ENCODE measurements around the gene ROBO4. TPM values are rescaled to one million over a fixed set of nuclear protein-coding genes. Genes with fewer than 3 reads are reported as not detected.

The ROBO4 gene
- total and polyA plus RNA-seq, 10 donors: 6.7 to 246 (median 144) TPM

DNA sequence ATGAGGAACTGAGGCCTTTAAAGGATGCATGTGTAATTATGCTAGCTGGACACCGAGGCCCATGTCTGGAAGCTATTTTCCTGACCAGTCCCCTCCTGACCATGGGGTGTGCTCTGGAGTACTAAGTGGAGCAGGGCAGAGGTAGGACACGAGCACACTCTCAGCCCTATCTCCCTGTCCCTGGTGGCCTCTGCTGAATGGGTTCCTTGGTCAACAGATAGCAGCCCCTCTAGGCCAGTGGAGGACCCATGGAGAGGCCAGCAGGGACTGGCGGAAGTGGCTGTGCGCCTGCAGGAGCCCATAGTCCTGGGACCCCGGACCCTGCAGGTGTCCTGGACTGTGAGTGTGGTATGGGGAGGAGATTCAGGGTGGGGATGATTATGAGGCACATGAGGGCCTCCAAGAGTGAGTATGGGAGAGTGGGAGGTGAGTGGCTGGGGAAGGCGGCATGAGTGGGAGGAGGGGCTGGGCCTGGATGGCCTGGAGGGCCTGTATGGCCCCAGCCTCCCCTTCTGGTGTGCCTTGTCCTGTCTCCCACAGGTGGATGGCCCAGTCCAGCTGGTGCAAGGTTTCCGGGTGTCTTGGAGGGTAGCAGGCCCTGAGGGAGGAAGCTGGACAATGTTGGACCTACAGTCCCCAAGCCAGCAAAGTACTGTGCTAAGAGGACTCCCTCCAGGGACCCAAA is 23.0 kb downstream of the ROBO4 start:
- no peak overlapping the region for H3K4me3 ChIP-seq
- intact Hi-C loops (cut with DNase I; ENCODE audit: low total_unique reads): no loop called here
- peaks cover 13 to 41% (median 31%) of the 10 kb centered on the region in 6 donors for H3K4me1 ChIP-seq
- DNase-seq: no peak
- no peaks in the 10 kb centered on the region for H3K36me3 ChIP-seq
- H3K27me3 ChIP-seq (replicated peaks in 1 of 7): peaks cover 0 to 90% (median 23%) of the 10 kb centered on the region in 7 donors
- no peak overlapping the region for H3K27ac ChIP-seq
- TF ChIP-seq POLR2A (IDR thresholded peaks at IDR 0.05) (no peak), POLR2AphosphoS5 (IDR thresholded peaks at IDR 0.05) (no peak)
- TF ChIP-seq, protein P1, sequence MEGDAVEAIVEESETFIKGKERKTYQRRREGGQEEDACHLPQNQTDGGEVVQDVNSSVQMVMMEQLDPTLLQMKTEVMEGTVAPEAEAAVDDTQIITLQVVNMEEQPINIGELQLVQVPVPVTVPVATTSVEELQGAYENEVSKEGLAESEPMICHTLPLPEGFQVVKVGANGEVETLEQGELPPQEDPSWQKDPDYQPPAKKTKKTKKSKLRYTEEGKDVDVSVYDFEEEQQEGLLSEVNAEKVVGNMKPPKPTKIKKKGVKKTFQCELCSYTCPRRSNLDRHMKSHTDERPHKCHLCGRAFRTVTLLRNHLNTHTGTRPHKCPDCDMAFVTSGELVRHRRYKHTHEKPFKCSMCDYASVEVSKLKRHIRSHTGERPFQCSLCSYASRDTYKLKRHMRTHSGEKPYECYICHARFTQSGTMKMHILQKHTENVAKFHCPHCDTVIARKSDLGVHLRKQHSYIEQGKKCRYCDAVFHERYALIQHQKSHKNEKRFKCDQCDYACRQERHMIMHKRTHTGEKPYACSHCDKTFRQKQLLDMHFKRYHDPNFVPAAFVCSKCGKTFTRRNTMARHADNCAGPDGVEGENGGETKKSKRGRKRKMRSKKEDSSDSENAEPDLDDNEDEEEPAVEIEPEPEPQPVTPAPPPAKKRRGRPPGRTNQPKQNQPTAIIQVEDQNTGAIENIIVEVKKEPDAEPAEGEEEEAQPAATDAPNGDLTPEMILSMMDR (IDR thresholded peaks at IDR 0.05 in 8 of 11, conservative IDR thresholded peaks at IDR 0.05 in 3 of 11): no peak
- 84 to 96% (median 92%) methylated on average over 7 of the region's 7 CpGs for WGBS, 5 donors
- H3K9me3 ChIP-seq: no peaks in the 10 kb centered on the region

DNA sequence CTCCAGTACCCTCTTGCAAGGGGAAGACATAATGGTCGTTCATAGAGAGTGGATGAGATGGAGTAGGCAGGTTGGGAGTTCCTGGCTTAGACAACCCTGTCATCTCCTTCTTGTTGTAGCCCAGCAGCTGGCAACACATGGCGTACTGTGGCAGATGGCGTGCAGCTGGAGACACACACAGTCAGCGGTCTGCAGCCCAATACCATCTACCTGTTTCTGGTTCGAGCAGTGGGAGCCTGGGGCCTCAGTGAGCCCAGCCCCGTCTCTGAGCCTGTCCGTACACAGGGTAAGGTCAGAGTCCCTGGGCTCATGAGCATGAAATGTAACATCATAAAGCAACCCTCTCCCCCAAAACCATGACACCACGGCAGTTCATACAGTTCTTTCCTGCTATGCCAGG is 23.7 kb downstream of the ROBO4 start:
- DNase-seq: no peak
- Histone ChIP-seq H3K9me3 (no peaks in the 10 kb centered on the region), H3K4me1 (peaks cover 9 to 38% (median 32%) of the 10 kb centered on the region in 6 donors), H3K4me3 (no peak overlapping the region), H3K27ac (no peak overlapping the region), H3K27me3 (replicated peaks in 1 of 7) (peaks cover 0 to 92% (median 30%) of the 10 kb centered on the region in 7 donors), H3K36me3 (no peaks in the 10 kb centered on the region)
- 81 to 90% (median 88%) methylated on average over 8 of the region's 8 CpGs for WGBS, 5 donors
- TF ChIP-seq, protein P1 (IDR thresholded peaks at IDR 0.05 in 8 of 11, conservative IDR thresholded peaks at IDR 0.05 in 3 of 11): no peak
- TF ChIP-seq POLR2A (IDR thresholded peaks at IDR 0.05): no peak
- TF ChIP-seq POLR2AphosphoS5 (IDR thresholded peaks at IDR 0.05): no peak
- intact Hi-C loops (cut with DNase I; ENCODE audit: low total_unique reads): no loop called here

DNA sequence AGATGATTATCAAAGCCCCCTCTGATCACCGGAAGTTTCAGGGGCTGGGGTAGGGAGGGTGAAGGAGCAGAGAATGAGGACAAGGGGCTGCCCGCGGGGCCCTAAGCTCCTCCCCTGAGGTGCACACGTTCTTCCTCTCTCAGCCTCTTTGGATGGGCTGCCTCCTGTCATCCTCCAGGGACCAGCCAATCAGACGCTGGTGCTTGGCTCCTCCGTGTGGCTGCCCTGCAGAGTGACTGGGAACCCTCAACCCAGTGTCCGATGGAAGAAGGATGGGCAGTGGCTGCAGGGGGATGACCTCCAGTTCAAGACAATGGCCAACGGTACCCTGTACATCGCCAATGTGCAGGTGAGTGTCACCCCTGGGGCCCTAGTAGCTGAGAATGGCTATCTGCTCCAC is 24.9 kb downstream of the ROBO4 start:
- Histone ChIP-seq H3K4me3 (no peak overlapping the region), H3K4me1 (peaks cover 9 to 38% (median 32%) of the 10 kb centered on the region in 6 donors), H3K27ac (no peak overlapping the region), H3K36me3 (no peaks in the 10 kb centered on the region), H3K9me3 (no peaks in the 10 kb centered on the region), H3K27me3 (replicated peaks in 1 of 7) (peaks cover 0 to 99% (median 42%) of the 10 kb centered on the region in 7 donors)
- intact Hi-C loops (cut with DNase I; ENCODE audit: low total_unique reads): no loop called here
- 18 to 31% (median 28%) methylated on average over 7 to 9 of the region's 9 CpGs for WGBS, 5 donors
- TF ChIP-seq, protein P1 (IDR thresholded peaks at IDR 0.05 in 8 of 11, conservative IDR thresholded peaks at IDR 0.05 in 3 of 11): no peak
- DNase-seq: no peak

GRCh38 chr11:124872280-124872679 is 25.4 kb downstream of the ROBO4 start:
- peaks cover 0 to 99% (median 47%) of the 10 kb centered on the region in 7 donors for H3K27me3 ChIP-seq (replicated peaks in 1 of 7)
- WGBS, 5 donors: 50 to 68% (median 59%) methylated on average over 8 of the region's 8 CpGs

More at GRCh38 chr11:124872280-124872679, 25.4 kb downstream of the ROBO4 start:
- Histone ChIP-seq H3K4me3 (no peak overlapping the region), H3K36me3 (no peaks in the 10 kb centered on the region), H3K27ac (no peak overlapping the region), H3K4me1 (peaks cover 6 to 38% (median 30%) of the 10 kb centered on the region in 6 donors), H3K9me3 (no peaks in the 10 kb centered on the region)
- DNase-seq: no peak
- no peak for TF ChIP-seq POLR2A (IDR thresholded peaks at IDR 0.05)
- TF ChIP-seq, protein P1 (IDR thresholded peaks at IDR 0.05 in 8 of 11, conservative IDR thresholded peaks at IDR 0.05 in 3 of 11): no peak
- no peak for TF ChIP-seq POLR2AphosphoS5 (IDR thresholded peaks at IDR 0.05)
- intact Hi-C loops (cut with DNase I; ENCODE audit: low total_unique reads): no loop called here

Data from spleen (tissue), 11 donors.